Measurements from ENCODE around the gene GALNT12. TPM values are rescaled to one million over a fixed set of nuclear protein-coding genes. Genes with fewer than 3 reads are reported as not detected.

The GALNT12 gene
- total RNA-seq, 1 experiment from 2014 or later, result 3.3 TPM

- no peaks in the 10 kb centered on the region for H3K27me3 ChIP-seq (ENCODE audit: control insufficient read depth, insufficient read depth, low read length)
- no TSS peak for BruUV-seq (replicated peaks)
- no peak for ATAC-seq
- H3K4me1 ChIP-seq (ENCODE audit: control insufficient read depth, insufficient read depth, low read length), result no peaks in the 10 kb centered on the region
- no peak overlapping the region for H3K27ac ChIP-seq (ENCODE audit: low read length)
- no peak for DNase-seq (ENCODE audit: low read depth, low spot score)
- H3K36me3 ChIP-seq (ENCODE audit: control insufficient read depth, insufficient read depth, low read length), result no peaks in the 10 kb centered on the region
- 0 out of 2 replicates have a peak, but pooled peaks cover 2% of the 10 kb centered on the region for H3K9me3 ChIP-seq (ENCODE audit: control insufficient read depth, insufficient read depth, low read depth, low read length)
- CTCF ChIA-PET, result no interaction called here
- TF ChIP-seq SIN3A (IDR thresholded peaks at IDR 0.05; ENCODE audit: borderline replicate concordance, insufficient read depth, low read depth, low read length), result no peak
- TF ChIP-seq TCF7L2 (IDR thresholded peaks at IDR 0.05; ENCODE audit: low read depth, low read length), result no peak
- TF ChIP-seq REST (IDR thresholded peaks at IDR 0.05; ENCODE audit: insufficient read depth in 1 of 2, low read depth in 2 of 2, low read length in 1 of 2), result no peak
- TF ChIP-seq POLR2AphosphoS5 (IDR thresholded peaks at IDR 0.05; ENCODE audit: low read depth, low read length), result no peak
- intact Hi-C loops (cut with micrococcal nuclease; ENCODE audit: unreplicated experiment) (no loop called here), in situ Hi-C loops (cut with HindIII; ENCODE audit: low pct_unique_long_range_greater_than_20kb, low sequenced_read_pairs) (no loop called here)
- POLR2A ChIA-PET, result no interaction called here
- no peak overlapping the region for H3K4me3 ChIP-seq (ENCODE audit: low read depth in 2 of 2, low read length in 2 of 2)
Observed at GRCh38 chr9:98763986-98764745, 43.3 kb upstream of the GALNT12 start.

- POLR2A ChIA-PET, result no interaction called here
- intact Hi-C loops (cut with micrococcal nuclease; ENCODE audit: unreplicated experiment), result no loop called here
Observed at GRCh38 chr9:98765256-98765655, 42.2 kb upstream of the GALNT12 start.

More at GRCh38 chr9:98765256-98765655, 42.2 kb upstream of the GALNT12 start:
- ATAC-seq, result no peak
- in situ Hi-C loops (cut with HindIII; ENCODE audit: low pct_unique_long_range_greater_than_20kb, low sequenced_read_pairs), result no loop called here
- no TSS peak for BruUV-seq (replicated peaks)
- no peak overlapping the region for H3K4me3 ChIP-seq (ENCODE audit: low read depth in 2 of 2, low read length in 2 of 2)
- TF ChIP-seq SIN3A (IDR thresholded peaks at IDR 0.05; ENCODE audit: borderline replicate concordance, insufficient read depth, low read depth, low read length) (no peak), POLR2AphosphoS5 (IDR thresholded peaks at IDR 0.05; ENCODE audit: low read depth, low read length) (no peak), TCF7L2 (IDR thresholded peaks at IDR 0.05; ENCODE audit: low read depth, low read length) (no peak), REST (IDR thresholded peaks at IDR 0.05; ENCODE audit: insufficient read depth in 1 of 2, low read depth in 2 of 2, low read length in 1 of 2) (no peak), CTCF (IDR thresholded peaks at IDR 0.05) (no peak)
- H3K36me3 ChIP-seq (ENCODE audit: control insufficient read depth, insufficient read depth, low read length), result no peaks in the 10 kb centered on the region
- H3K9me3 ChIP-seq (ENCODE audit: control insufficient read depth, insufficient read depth, low read depth, low read length), result no peaks in the 10 kb centered on the region
- DNase-seq (ENCODE audit: low read depth, low spot score), result no peak
- H3K4me1 ChIP-seq (ENCODE audit: control insufficient read depth, insufficient read depth, low read length), result no peaks in the 10 kb centered on the region
- no peak overlapping the region for H3K27ac ChIP-seq (ENCODE audit: low read length)
- CTCF ChIA-PET, result no interaction called here
- H3K27me3 ChIP-seq (ENCODE audit: control insufficient read depth, insufficient read depth, low read length), result no peaks in the 10 kb centered on the region
